ENCODE results near the gene STK16. TPM values are rescaled to one million over a fixed set of nuclear protein-coding genes. Genes with fewer than 3 reads are reported as not detected.

The STK16 gene
- polyA plus RNA-seq, 3 donors, result 16.7 to 40.7 (median 17.8) TPM

DNA sequence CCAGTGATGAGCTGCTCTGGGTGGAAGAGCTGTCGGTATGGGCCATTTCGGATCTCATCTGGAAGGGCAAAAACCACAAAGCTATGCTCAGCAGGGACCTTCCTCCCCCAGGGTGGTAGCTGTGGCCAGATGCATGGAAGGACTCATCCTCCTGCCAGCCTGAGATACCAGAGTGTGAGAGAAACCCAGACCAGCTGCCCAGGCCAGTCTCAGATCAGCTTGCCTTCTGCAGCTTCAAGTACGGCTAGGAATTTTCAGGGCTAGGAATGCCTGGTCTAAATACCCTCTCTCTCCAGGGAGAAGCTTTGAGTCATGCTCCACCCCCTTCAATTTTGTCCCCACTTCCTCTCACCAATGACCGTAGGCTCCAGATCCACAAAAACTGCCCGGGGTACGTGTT lies 6.4 kb downstream of the STK16 start:
- TF ChIP-seq, protein P1, sequence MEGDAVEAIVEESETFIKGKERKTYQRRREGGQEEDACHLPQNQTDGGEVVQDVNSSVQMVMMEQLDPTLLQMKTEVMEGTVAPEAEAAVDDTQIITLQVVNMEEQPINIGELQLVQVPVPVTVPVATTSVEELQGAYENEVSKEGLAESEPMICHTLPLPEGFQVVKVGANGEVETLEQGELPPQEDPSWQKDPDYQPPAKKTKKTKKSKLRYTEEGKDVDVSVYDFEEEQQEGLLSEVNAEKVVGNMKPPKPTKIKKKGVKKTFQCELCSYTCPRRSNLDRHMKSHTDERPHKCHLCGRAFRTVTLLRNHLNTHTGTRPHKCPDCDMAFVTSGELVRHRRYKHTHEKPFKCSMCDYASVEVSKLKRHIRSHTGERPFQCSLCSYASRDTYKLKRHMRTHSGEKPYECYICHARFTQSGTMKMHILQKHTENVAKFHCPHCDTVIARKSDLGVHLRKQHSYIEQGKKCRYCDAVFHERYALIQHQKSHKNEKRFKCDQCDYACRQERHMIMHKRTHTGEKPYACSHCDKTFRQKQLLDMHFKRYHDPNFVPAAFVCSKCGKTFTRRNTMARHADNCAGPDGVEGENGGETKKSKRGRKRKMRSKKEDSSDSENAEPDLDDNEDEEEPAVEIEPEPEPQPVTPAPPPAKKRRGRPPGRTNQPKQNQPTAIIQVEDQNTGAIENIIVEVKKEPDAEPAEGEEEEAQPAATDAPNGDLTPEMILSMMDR (IDR thresholded peaks at IDR 0.05), result no peak
- peaks cover 70 to 82% of the 10 kb centered on the region in 2 donors for H3K4me1 ChIP-seq (ENCODE audit: control insufficient read depth in 1 of 2, insufficient read depth in 2 of 2, low read length in 2 of 2)
- H3K4me3 ChIP-seq (replicated peaks in 1 of 3; ENCODE audit: low read depth in 2 of 3, low read length in 3 of 3), result peak overlapping the region; percentile 88 to 96 (median 88)
- intact Hi-C loops (cut with micrococcal nuclease), result loop anchor here (5.0 kb wide), 2 partner anchors 34 to 74 kb away; partner anchors contain the start of genes ABCB6 (in 2 of the 2), CNPPD1 (in 1 of the 2) and RETREG2 (in 1 of the 2)
- peak overlapping the region; percentile 84 for H3K9ac ChIP-seq (ENCODE audit: insufficient read depth, low read length, poor library complexity, severe bottlenecking)
- peaks cover 0 to 3% (median 0%) of the 10 kb centered on the region in 3 donors for H3K27me3 Mint-ChIP-seq (ENCODE audit: low read depth in 3 of 3)
- H3K36me3 ChIP-seq (replicated peaks in 1 of 2; ENCODE audit: control insufficient read depth in 1 of 2, insufficient read depth in 2 of 2, low read length in 2 of 2), result peaks cover 19 to 35% of the 10 kb centered on the region in 2 donors
- H3K27ac Mint-ChIP-seq, result peak overlapping the region; percentile 88 to 95 (median 93)
- peak overlapping the region; percentile 80 to 90 for H3K27ac ChIP-seq (ENCODE audit: low read depth in 1 of 2, low read length in 2 of 2)
- no peaks in the 10 kb centered on the region for H3K27me3 ChIP-seq (ENCODE audit: control insufficient read depth in 2 of 2, insufficient read depth in 2 of 2, low read length in 2 of 2)
- H3K36me3 Mint-ChIP-seq, result peaks cover 28 to 47% of the 10 kb centered on the region in 2 donors
- H3K4me3 Mint-ChIP-seq, result peak overlapping the region; percentile 90 to 96
- H3K4me2 ChIP-seq (replicated peaks; ENCODE audit: extremely low read depth, low read length, poor library complexity, severe bottlenecking), result peak overlapping the region; percentile 95
- peak in 1 of 3 donors; percentile 37 for DNase-seq
- H3K9me3 Mint-ChIP-seq, result no peaks in the 10 kb centered on the region
- H3K4me1 Mint-ChIP-seq, result peaks cover 70% of the 10 kb centered on the region
- H2AFZ ChIP-seq (ENCODE audit: insufficient read depth, low read depth, low read length, poor library complexity, severe bottlenecking), result no peak overlapping the region
- H4K20me1 ChIP-seq (ENCODE audit: insufficient read depth, low read length), result peaks cover 30% of the 10 kb centered on the region
- WGBS (ENCODE audit: insufficient coverage), result no CpG with 5 or more reads among the region's 6 CpGs
- H3K9me3 ChIP-seq (replicated peaks in 1 of 2; ENCODE audit: control insufficient read depth in 1 of 2, insufficient read depth in 1 of 2, low read length in 2 of 2), result no peaks in the 10 kb centered on the region
- H3K79me2 ChIP-seq (ENCODE audit: insufficient read depth, low read length), result peaks cover 75% of the 10 kb centered on the region

DNA sequence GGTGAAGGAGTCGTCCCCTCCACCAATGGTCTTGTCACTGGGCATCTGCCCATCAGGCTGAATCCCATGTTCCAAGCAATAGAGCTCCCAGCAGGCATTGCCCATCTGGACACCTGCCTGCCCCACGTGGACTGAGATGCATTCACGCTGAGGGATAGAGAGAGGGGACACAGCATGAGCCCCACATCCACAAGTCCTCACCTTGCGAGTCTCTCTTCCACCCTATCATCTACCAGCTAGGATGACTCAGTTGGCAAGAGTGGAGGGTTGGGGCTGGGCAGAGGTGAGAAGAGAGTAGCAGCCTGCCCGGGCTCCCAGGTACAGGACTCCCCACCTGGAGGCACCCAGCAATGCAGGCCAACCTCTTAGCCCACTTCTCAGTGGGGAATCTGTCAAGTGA lies 6.8 kb downstream of the STK16 start:
- H4K20me1 ChIP-seq (ENCODE audit: insufficient read depth, low read length), result peaks cover 30% of the 10 kb centered on the region
- H3K27me3 Mint-ChIP-seq (ENCODE audit: low read depth in 3 of 3), result peaks cover 0 to 3% (median 0%) of the 10 kb centered on the region in 3 donors
- peak overlapping the region; percentile 95 for H3K4me2 ChIP-seq (replicated peaks; ENCODE audit: extremely low read depth, low read length, poor library complexity, severe bottlenecking)
- H3K4me3 ChIP-seq (replicated peaks in 1 of 3; ENCODE audit: low read depth in 2 of 3, low read length in 3 of 3), result peak overlapping the region; percentile 88 to 96 (median 88)
- no peaks in the 10 kb centered on the region for H3K9me3 ChIP-seq (replicated peaks in 1 of 2; ENCODE audit: control insufficient read depth in 1 of 2, insufficient read depth in 1 of 2, low read length in 2 of 2)
- H3K4me1 ChIP-seq (ENCODE audit: control insufficient read depth in 1 of 2, insufficient read depth in 2 of 2, low read length in 2 of 2), result peaks cover 66 to 77% of the 10 kb centered on the region in 2 donors
- peaks cover 66% of the 10 kb centered on the region for H3K4me1 Mint-ChIP-seq
- no peak overlapping the region for H2AFZ ChIP-seq (ENCODE audit: insufficient read depth, low read depth, low read length, poor library complexity, severe bottlenecking)
- H3K27me3 ChIP-seq (ENCODE audit: control insufficient read depth in 2 of 2, insufficient read depth in 2 of 2, low read length in 2 of 2), result no peaks in the 10 kb centered on the region
- peak overlapping the region; percentile 84 for H3K9ac ChIP-seq (ENCODE audit: insufficient read depth, low read length, poor library complexity, severe bottlenecking)
- peak overlapping the region; percentile 90 to 96 for H3K4me3 Mint-ChIP-seq
- peaks cover 28 to 43% of the 10 kb centered on the region in 2 donors for H3K36me3 Mint-ChIP-seq
- H3K79me2 ChIP-seq (ENCODE audit: insufficient read depth, low read length), result peaks cover 71% of the 10 kb centered on the region
- H3K9me3 Mint-ChIP-seq, result no peaks in the 10 kb centered on the region
- DNase-seq, result peak in 1 of 3 donors; percentile 12
- TF ChIP-seq, protein P1 (IDR thresholded peaks at IDR 0.05), result no peak
- no CpG with 5 or more reads among the region's 5 CpGs for WGBS (ENCODE audit: insufficient coverage)
- H3K27ac ChIP-seq (ENCODE audit: low read depth in 1 of 2, low read length in 2 of 2), result peak overlapping the region; percentile 80 to 90
- peak overlapping the region; percentile 88 to 95 (median 93) for H3K27ac Mint-ChIP-seq
- intact Hi-C loops (cut with micrococcal nuclease), result loop anchor here (5.0 kb wide), 2 partner anchors 35 to 75 kb away; partner anchors contain the start of genes ABCB6 (in 2 of the 2), CNPPD1 (in 1 of the 2) and RETREG2 (in 1 of the 2)
- peaks cover 19 to 35% of the 10 kb centered on the region in 2 donors for H3K36me3 ChIP-seq (replicated peaks in 1 of 2; ENCODE audit: control insufficient read depth in 1 of 2, insufficient read depth in 2 of 2, low read length in 2 of 2)
